CD1c-positive myeloid dendritic cell (primary cell): ENCODE measurements around the gene TBX10.
"Not testable (repeated sequence)": the region's sequence is repeated elsewhere in the genome, so short reads cannot be mapped to it uniquely, and the experiment has no call there.

Experiments
- DNase-seq: peaks from one replicate; pipeline ENCODE4 v3.0.0-alpha.2; 2016; ENCODE audit errors: extremely low spot score

The TBX10 gene

DNA sequence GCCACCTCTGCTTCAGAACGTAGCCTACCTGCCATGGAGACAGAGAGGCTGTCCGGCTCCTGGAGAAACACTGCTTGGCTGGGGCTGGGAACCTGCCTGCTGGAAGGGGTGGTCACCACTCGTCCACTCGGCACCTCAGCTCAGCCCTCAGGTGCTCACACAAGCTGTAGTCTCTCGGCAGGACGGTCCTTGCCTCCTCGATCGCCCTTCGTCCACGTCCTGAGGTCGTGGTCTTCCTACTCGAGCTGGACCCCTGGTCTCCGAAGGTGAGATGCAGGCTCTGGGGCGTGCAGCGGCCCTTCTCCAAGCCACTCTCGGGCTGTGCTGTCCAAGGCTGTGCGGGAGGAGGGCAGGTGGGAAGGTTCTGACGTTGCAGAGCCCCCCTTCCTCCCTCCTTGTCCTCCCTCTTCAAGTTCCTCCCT lies at the start of gene TBX10:
Gene TBX10 (minus strand): TSS at position 326 of the 422 bp plus-strand sequence. CDS start 291 bp downstream, at position 35.
- DNase-seq = no peak

DNA sequence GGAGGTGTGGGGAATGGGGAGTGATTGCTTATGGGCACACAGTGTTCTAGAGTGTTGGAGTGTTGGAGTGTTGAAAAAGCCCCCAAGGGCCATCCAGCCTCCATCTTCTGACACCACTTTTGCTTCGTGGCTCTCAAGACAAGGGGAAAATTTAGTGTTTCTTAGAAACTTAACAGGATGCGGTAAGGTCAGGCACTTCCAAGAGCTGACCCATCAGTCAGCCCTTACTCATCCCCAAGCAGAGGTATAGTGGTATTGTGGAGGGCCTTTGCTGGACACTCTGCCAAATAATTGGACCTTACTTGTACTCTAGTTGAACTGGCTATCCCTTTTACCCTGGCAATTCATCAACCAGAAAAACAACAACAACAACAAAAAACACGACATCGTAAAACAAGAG lies 49.6 kb upstream of the TBX10 start:
- DNase-seq = no peak

DNA sequence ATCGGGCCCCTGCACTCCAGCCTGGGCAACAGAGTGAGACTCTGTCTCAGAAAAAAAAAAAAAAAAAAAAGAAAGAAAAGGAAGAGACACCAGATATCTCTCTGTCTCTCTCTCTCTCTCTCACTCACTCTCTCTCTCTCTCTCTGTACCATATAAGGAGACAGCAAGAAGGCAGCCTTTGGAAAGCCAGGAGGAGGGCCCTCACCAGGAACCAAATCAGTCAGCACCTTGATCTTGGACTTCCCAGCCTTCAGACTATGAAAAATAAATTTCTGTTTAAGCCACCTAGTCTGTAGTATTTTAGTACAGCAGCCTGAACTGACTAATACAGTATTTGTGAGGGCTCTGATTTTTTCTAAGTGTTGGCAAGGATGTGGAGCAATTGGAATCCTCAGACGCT lies 48.4 kb upstream of the TBX10 start:
- DNase-seq = no peak

DNA sequence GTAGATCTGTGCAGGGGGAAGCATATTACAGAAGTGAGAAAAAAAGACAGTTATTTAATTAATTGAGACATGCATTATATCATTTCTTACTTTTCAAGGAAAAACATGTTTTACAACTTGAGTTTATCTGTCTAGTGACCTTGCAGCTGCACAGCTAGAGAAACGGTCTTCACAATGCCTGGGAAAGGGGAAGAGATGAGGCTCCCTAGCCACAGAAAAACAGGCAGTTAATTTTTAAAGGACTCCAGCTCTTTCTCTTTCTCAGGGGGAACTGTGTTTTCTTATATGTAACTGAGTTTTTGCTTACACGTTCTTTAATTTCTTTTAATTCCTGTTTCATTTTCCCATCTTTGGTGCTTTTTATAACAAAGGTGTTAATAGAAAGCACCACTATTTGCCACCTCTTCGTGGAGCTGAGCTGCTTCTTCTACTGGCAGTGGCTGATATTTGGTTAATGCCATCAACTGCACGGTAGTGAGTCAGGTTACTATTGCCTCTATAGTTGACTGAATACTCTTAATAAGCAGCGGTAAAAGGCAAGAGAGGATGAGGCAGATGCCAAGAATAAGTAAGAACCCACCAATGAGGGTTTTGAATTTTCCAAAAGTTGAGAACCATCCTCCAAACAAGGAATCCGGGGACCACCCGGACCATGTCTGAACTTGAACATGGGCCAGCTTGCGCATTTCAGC lies 46.2 kb upstream of the TBX10 start:
- not testable (repeated sequence) for DNase-seq

DNA sequence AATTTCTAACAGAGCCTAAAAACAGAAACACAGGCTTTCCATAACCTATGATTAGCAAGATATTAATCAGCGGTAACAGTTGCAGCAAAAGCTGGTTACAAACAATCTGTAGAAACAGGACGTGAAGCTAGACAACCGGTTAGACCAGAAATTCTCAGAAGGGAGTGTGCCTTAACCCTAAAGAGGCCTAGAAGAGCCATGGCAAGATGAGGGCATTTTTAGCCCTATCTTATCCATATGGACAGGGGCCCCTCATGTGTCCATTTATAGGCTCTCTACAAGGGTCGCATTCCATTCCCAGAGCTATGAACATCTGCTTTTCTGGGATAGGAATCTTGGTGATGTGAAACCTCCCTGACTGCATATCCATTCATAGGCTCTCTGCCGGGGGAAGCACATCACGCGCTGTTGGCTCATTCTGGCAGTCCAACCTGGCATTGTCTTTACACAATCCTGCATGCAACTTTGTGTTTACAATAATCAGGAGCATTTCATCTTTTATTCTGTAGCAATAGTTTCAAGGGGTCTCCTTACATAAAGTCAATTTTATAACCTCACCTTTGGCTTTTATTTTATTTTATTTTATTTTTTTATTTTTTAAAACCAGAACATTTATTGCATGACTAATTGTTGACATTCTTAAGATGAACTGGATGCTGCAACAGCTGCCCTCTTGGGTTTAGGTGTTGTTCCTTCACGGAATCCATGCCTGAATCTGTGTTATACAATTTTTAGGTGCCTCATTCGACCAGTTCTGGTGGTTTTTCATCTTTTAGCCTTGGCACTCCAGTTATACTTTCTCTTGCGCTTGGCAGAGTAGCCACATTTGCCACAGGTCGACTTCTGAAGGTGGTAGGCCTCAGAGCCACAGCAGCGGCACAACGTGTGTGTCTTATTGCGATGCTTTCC lies 42.8 kb upstream of the TBX10 start:
- not testable (repeated sequence) for DNase-seq

DNA sequence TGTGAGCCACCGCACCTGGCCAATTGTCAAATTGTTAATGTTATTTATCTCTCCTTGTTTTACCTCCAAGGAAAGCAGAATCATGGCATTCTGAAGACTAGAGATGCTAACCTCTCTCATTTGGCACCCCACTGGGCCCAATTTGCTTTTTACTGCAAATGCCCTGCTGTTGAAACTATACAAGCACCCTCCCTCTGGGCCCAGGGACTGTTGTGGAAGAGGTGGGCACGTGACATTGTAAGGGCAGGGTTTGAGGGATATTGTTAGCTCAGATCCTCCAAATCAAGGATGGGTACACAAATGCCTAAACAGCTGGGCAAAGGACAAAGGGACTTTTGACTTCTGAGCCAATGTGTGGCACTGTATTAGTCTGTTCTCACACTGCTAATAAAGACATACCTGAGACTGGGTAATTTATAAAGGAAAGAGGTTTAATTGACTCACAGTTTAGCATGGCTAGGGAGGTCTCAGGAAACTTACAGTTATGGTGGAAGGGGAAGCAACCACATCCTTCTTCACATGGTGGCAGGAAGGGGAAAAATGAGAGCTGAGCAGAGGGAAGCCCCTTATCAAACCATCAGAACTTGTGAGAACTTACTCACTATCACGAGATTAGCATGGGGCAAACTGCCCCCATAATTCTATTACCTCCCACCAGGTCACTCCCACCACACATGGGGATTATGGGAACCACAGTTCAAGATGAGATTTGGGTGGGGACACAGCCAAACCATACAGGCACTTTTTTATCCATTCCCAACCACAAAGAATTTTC lies 41.3 kb upstream of the TBX10 start:
- DNase-seq = no peak

DNA sequence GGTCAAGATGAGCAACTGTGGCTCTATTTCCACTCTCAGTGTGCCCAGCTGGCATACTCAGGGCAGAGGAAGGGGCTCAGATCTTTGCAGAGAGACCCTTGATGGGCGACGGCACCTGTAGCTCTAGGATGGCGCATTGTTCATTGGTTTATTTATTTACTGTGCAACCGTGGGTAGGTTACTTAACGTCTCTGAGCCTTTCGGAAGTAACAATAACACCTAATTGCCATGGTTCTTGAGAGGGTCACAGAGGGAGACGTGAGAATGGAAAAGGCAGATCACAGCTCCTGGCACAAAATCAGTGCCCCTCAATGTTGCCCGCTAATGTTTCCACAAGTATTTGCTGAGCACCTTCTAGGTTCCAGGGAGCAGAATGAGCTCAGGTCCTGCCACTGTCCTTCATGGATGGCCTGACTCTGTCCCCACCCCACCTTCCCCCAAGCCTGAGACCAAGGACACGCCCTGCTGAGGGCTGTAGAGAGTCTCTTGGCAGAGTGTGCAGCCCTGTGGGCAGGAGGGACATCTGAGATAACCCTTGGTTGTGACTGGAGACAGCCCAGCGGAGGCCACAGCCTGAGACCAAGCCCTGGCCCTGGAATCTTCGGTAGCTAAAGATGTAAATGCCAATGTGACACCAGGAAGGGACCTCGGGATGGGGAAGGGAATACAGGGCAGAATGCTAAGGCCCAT lies 35.6 kb upstream of the TBX10 start:
- no peak for DNase-seq

DNA sequence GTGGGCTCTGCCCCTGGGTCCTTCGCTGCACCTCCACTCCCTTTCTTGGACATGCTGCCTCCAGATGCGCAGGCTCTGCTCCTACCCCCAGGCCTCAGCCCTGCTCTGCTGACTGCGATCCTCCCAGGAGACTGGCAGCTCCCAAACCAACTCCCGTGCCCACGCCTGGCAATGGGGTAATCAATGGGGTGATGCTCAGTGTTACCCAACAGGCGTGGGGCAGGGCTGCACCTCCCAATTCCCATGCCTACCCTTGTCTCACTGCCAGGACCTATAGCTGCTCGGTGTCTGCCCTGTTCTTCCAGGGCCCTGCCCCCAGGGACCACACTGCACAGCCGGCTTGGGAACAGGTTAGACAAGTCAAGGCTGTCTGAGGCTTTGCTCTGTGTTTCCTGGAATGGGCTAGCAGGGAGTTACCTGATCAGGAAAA lies 34.9 kb upstream of the TBX10 start, which contains the start of gene ALDH3B2:
Gene ALDH3B2 (minus strand): TSS at position 182 of the 430 bp plus-strand sequence. CDS start 7,688 bp downstream, outside the sequence.
- no peak for DNase-seq

DNA sequence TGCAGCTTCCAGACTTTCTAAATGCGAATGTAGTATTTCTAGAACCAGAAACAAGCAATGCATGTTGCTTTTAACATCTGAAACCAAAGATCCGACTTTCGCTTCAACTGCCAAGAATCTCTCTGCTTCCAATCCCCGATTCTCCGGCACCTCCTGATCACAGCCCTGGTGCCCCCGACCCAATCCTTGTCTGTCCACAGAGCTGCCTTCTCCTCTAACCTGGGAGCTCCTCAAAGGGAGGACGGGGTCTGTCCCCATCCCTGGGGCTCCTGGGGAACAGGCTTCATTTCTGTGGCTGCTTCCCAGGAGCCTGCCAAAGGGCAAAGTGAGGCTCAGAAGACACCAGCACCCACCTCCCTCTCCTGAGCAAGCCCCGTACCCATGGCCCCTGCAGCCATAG lies 34.3 kb upstream of the TBX10 start:
- DNase-seq = no peak

DNA sequence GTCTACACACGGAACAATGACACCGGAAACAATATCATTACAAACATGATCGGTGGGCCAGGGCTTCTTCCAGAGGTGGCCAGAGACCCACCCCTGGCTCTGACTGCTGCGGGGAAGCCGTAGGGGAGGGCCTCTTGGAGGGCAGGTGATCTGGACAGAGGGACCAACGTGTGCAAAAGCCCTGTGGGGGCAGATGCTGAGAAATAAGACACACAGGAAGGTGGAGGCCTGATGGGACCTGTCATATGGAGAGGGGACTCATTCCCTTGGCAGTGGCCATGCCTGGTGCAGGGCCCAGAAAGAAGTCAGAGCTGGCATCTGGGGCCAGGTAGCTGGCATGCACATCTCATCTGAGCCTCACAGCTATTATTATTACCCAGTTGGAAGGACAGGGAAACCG lies 33.8 kb upstream of the TBX10 start:
- DNase-seq = no peak

DNA sequence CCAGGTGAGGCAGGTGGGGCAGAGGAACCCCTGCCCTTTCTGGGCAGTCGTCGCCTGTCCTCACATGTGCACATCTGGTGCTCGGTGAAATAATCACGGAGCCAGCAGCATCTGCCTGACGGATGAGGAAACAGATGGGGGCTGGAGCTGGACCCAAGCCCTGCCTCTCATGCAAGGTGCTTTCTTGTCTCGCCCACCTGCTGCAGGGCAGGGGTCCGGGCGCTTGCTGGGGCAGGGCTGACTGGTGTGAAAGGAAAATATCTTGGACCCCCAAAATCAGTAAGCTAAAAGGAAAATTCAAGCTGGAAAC lies 31.6 kb upstream of the TBX10 start:
- DNase-seq = no peak

DNA sequence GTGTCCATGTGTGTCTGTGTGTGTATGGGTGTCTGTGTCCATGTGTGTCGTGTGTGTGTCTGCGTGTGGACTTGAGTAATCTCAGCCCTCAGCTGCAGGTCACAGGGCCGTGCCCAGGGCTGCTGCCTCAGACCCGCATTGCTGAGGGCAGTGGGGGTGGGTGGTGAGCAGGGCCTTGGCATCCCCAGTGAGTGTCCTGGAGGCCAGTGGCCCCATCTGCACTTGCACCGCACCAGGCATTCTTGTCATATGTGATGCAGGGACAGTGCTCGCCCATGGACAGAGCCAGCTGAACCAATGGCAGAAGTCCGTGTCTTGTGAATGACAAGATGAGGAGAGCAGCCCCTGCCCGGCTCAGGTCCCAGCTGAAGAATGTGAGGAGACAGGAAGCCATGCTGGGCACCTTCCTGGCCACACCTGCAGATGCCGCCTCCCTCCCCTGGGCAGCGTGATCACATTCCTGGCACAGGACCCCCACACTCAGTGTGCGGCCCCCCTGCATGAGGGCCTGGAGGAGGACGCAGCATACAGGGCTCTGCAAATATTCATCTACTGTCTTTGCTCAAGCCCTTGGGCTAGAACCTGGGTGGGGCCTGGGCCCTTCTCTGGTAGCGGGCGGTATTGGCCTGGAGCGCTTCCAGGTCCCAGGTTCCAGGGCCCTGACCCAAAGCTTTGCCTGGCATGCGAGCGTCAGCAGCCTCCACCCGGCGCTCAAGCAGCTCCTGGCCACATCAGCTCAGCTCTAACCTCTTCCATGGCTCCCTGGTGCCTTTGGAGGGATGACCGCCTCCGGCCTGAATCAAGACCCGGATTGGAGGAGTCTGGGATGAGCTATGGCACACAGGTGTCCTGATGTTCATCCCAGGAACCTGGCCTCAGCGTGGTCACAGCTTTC lies 31.0 kb upstream of the TBX10 start:
- DNase-seq = no peak

DNA sequence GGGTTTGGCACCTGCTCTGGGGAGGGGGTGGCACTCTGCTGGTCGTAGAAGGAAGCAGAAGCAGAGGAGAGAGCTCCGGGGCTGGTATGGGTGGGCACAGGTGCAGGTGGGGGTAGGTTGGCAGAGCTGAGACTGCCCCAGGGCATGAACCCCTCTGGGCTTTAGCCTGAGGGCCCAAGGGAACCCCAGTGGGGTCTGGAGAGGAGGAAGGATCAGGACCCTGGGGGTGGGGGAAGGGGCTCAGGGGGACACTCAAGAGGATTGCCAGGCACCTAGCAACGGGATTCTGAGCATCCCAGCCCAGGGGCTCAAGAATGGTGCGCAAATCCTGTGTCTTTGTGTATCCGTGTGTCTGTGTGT lies 28.6 kb upstream of the TBX10 start:
- DNase-seq = no peak

DNA sequence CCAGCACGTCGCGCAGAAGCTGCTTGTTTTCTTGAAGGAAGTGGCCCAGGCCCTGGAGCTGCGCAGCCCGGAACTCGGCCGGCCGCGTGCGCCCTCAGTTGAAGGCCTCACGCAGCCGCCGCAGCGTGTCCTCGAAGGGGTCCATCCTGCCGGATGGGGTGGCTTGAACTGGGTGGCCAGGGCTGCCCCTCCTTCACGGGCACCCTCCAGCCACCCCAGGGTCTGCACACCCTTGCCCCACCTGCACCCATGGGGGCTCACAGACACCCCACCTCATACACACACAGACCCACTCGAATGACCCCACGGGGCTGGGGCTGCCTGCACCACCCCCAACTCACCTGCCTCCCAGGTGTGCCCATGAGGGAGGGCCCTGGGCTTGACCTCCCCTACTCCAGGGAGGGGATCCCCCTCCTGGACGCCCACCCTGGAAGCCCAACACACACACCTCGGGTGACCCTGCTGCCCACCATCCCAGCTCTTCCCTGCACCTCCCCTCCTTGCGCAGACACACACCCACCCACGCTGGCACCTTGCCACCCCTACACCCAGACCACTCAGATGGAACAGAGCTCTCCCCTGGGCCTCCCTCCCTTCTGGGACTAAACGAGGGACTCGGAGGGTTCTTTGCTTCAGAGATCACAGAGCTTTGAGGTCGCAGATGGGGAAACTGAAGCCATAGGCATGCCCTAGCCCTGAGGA lies 28.1 kb upstream of the TBX10 start:
- no peak for DNase-seq

DNA sequence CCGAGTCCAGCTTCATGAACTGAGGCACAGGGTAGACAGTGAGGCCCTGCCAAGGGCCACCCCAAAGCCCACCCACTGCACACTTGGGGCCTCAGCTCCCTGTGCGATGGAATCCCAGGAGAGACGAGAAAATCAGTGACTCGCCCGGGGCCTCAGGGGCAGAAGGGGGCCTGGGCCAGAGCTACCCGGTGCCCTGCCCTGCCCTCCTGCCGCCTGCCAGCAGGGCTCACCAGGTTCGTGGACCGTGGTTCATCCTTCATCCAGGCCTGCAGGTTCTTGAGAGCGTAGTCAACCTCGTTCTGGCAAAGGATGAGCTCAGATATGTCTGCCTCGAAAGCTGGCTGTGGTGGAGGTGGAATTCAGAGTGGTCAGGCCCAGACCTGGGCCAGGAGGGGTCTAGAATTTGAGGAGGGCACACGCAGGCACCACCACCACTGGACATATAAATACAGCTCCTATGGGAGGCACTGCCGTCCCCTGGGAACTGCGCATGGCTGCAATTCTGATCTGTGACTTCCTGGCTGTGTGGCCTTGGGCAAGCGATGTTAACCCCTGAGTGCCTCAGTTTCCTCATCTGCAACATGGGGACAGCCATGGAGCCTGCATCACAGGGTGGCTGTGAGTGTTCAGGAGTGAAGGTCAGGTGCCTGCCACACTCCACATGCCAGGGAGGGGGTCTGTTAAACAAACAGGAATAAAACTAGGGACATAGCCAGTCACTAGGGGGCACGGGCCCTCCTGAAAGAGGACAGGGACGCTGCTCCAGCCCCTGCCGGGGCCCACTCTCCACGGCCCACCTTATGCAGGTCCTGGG lies 27.3 kb upstream of the TBX10 start:
- DNase-seq = no peak

DNA sequence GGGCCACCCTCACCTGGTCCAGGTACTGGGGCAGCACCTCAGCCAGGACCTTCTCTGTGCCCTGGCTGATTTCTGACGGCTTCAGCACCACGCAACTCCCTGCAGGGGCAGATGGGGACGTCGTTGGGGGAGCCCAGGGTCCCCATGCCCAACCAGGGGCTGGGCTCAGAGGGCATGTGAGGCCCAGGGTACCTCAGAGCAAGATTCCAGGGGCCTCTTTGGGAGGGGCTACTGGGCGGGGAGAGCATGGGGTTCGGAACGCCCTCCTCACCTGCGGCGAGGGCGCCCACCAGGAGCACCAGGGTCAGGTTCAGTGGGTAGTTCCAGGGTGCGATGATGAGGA lies 26.7 kb upstream of the TBX10 start:
- no peak for DNase-seq

DNA sequence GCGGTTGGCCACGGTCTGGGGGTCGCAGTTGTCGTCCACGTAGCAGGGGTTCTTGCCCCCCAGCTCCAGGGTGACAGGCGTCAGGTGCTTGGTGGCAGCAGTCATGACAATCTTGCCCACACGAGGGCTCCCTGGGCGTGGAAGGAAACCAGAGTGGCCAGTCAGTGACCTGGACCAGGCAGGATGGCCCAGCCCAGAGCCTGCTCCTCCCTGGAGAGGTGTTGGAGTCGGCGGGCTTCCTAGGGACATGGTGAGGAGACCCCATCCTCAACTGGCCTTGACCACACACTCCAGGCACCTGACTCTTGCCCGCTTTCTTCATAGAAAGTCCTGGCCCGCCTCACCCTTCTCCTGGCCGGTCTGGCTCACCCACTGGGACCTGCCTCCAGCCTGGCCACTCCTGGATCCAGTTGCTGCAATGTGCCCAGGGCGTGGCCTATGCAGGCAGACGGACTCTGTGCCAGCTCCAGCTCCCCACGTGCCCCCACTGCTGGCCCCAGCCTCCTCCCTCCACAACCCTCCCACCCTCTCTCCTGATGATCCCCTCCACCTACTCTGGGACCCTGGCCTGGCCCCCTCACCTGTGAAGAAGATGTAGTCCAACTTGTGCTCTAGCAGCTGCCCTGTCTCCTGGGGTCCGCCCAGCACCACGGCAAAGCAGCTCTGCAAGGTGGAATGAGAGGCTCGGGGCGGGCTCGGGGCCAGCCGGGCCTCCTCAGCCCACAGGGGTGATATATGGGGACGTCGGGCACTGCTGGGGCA lies 26.2 kb upstream of the TBX10 start:
- DNase-seq = no peak

DNA sequence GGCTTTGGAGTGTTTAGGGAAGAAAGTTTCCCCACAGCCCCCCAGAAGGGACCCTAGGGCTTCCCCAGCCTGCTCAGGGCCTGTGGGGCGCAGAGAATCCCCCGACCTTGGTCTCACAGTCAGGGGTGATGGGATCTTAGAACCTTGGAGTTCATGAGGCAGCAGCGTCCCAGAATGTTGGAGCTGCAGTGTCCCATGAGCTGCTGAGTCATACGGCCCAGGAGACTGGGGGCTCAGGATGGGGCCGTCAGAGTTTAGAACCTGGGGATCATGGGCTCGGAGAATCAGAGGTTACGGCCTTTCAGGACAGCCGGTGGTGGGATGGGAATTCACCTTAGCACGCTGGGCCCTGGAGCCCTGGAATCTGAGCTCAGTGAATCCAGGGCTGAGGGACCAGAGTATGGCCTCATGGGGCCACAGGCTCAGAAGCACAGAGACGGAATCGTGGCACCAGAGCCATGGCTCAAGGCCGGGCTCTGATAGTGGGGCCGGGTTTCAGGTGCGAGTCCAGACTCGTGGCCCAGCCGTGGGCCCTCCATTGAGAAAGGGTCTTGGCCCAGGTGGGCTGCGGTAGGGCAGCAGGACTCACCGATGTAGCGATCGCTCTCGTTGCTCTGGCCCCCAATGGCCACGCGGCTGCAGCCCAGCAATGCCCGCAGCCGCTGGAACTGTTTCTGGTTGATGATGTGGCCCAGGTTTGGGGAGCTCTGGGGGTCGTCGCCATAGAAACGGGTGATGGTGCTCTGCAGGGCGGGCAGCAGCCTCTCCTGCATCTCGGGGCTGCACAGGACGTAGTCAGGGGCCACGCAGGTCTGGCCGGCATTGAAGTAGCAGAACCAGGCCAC lies 25.4 kb upstream of the TBX10 start:
- DNase-seq = no peak
